ENCODE data around the gene RUSF1.
A peak's percentile ranks its signal among the peaks of the same experiment; 100 is the strongest.
"Not testable (repeated sequence)": the region's sequence is repeated elsewhere in the genome, so short reads cannot be mapped to it uniquely, and the experiment has no call there.

RUSF1 gene

DNA sequence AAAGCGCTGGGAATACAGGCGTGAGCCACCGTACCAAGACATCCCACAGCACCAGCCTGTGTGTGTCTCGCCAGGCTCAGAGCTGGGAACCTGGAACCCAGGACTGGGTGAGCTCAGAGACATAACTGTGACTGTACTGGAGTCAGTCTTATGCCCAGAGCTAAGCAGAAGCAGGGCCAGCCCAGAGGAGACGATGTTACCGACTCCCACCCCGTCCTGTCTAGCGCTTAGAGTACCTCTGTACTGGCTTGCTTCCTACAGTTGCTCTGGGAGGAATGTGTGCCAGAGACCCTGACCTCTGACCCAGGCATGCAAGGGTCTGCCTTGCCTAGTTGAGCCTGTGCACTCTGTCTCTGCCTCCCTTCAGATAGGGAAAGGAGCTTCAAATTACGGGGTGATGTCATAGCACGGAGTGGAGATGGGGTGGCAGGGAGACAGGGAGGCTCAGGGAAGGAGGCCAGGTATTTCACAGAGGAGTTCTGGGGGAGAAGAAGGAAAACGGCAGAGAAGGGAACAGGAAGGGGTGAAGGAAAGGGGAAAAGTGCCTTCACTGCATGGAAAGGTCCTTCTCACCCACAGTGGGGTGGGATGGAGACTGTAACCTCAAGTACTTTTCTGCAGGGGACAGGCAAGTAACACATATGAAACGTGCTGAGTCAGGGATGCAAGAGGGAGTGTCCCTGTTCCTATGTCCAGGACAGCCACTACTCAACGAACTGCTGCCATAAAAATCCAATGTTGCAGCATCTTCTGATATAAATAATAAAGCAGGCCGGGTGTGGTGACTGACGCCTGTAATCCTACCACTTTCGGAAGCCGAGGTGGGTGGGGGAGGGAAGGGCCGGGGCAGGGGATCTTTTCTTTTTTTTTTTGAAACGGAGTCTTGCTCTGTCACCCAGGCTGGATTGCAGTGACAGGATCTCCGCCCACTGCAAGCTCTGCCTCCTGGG, 54.7 kb downstream of the RUSF1 start:
- H3K4me3 ChIP-seq (ENCODE audit: low read depth, low read length) = no peak overlapping the region
- TF ChIP-seq, protein P1, sequence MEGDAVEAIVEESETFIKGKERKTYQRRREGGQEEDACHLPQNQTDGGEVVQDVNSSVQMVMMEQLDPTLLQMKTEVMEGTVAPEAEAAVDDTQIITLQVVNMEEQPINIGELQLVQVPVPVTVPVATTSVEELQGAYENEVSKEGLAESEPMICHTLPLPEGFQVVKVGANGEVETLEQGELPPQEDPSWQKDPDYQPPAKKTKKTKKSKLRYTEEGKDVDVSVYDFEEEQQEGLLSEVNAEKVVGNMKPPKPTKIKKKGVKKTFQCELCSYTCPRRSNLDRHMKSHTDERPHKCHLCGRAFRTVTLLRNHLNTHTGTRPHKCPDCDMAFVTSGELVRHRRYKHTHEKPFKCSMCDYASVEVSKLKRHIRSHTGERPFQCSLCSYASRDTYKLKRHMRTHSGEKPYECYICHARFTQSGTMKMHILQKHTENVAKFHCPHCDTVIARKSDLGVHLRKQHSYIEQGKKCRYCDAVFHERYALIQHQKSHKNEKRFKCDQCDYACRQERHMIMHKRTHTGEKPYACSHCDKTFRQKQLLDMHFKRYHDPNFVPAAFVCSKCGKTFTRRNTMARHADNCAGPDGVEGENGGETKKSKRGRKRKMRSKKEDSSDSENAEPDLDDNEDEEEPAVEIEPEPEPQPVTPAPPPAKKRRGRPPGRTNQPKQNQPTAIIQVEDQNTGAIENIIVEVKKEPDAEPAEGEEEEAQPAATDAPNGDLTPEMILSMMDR (IDR thresholded peaks at IDR 0.05; ENCODE audit: low read depth, low read length) = no peak

GRCh38 chr16:31452631-31453106, 55.5 kb downstream of the RUSF1 start:
- DNase-seq (ENCODE audit: low read depth, low spot score) = peak; percentile 87
- H3K4me3 ChIP-seq (ENCODE audit: low read depth, low read length) = no peak overlapping the region
- TF ChIP-seq, protein P1 (IDR thresholded peaks at IDR 0.05; ENCODE audit: low read depth, low read length) = no peak
- in situ Hi-C loops (cut with HindIII; ENCODE audit: low sequenced_read_pairs) = loop anchor here (25.0 kb wide), 1 partner anchor 265 kb away; the partner anchor contains the start of gene FUS

More for the DNA sequence above, 54.7 kb downstream of the RUSF1 start:
- peak; percentile 26 for DNase-seq (ENCODE audit: low read depth, low spot score)
- in situ Hi-C loops (cut with HindIII; ENCODE audit: low sequenced_read_pairs) = loop anchor here (25.0 kb wide), 1 partner anchor 266 kb away; the partner anchor contains the start of gene FUS

DNA sequence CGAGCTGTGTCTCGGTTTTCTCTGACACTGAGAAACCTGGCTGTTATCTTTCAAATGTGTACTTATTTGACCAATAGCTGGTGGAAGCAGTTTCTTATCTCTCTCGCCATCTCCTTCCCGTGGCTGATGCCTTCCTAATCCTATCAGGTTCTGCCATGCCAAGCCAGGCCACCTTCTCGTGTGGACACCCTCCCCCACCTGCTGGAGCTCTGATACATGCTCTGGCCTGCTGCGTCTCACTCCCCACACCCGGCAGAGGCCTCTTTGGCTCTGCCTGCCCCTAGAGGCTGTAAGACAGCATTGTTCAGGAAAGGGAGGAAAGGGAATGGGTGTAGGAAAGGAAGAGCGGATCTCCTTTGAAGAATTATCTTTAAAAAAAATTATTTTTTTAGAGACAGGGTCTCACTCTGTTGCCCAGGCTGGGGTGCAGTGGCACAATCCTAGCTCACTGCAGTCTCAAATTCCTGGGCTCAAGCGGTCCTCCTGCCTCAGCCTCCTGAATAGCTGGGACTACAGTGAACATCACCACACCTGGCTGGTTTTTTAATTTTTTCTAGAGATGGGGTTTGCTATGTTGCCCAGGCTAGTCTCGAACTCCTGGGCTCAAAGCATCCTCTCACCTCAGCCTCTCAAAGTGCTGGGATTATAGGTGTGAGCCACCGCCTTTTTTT, 56.4 kb downstream of the RUSF1 start:
- peak; percentile 76 for DNase-seq (ENCODE audit: low read depth, low spot score)
- in situ Hi-C loops (cut with HindIII; ENCODE audit: low sequenced_read_pairs) = loop anchor here (25.0 kb wide), 1 partner anchor 265 kb away; the partner anchor contains the start of gene FUS
- no peak overlapping the region for H3K4me3 ChIP-seq (ENCODE audit: low read depth, low read length)
- TF ChIP-seq, protein P1 (IDR thresholded peaks at IDR 0.05; ENCODE audit: low read depth, low read length) = peak; percentile 84

GRCh38 chr16:31451201-31451600, 57.0 kb downstream of the RUSF1 start:
- in situ Hi-C loops (cut with HindIII; ENCODE audit: low sequenced_read_pairs) = loop anchor here (25.0 kb wide), 1 partner anchor 264 kb away; the partner anchor contains the start of gene FUS
- H3K4me3 ChIP-seq (ENCODE audit: low read depth, low read length) = no peak overlapping the region
- no peak for DNase-seq (ENCODE audit: low read depth, low spot score)
- TF ChIP-seq, protein P1 (IDR thresholded peaks at IDR 0.05; ENCODE audit: low read depth, low read length) = no peak

DNA sequence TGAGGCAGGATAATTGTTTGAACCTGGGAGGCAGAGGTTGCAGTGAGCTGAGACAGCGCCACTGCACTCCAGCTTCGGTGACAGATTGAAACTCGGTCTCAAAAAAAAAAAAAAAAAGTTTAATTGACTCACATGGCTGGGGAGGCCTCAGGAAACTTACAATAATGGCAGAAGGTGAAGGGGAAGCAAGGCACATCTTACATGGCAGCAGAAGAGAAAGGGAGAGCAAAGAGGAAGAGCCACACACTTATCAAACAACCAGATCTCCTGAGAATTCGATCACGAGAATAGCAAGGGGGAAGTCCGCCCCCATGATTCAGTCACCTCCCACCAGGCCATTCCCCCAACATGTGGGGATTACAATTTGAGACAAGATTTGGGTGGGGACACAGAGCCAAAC, 62.3 kb downstream of the RUSF1 start:
- H3K4me3 ChIP-seq (ENCODE audit: low read depth, low read length); in situ Hi-C loops (cut with HindIII; ENCODE audit: low sequenced_read_pairs); DNase-seq (ENCODE audit: low read depth, low spot score): not testable (repeated sequence)

DNA sequence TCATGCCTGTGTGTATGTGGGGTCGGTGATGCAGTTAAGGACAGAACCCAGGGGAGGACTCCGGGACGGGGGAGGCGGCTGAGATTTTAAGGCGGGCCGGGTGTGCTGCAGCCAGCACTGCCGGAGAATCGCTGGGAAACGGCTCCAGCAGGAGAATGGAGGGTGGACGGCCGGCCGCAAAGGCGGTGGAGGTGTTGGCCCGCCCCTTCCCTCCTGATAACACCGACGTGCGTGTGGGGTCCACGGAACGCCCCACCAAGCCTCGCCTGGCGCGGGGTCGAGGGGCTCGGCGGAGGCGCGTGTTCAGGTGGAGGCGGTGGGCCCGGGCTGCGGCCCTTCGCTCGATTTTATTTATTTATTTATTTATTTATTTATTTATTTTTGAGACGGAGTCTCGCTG, 66.2 kb downstream of the RUSF1 start:
- TF ChIP-seq, protein P1 (IDR thresholded peaks at IDR 0.05; ENCODE audit: low read depth, low read length) = no peak
- no peak for DNase-seq (ENCODE audit: low read depth, low spot score)
- peak overlapping the region; percentile 67 for H3K4me3 ChIP-seq (ENCODE audit: low read depth, low read length)
- in situ Hi-C loops (cut with HindIII; ENCODE audit: low sequenced_read_pairs) = no loop called here
